HG03469 (cell line): Measurements from ENCODE around the gene CARHSP1.
"Not testable (repeated sequence)": the region's sequence is repeated elsewhere in the genome, so short reads cannot be mapped to it uniquely, and the experiment has no call there.

Source experiments
- ATAC-seq: cut with Tn5 transposase; IDR thresholded peaks from one replicate; pipeline ENCODE4 v1.9.1; 2021; ENCODE audit warnings: mild to moderate bottlenecking, moderate library complexity, moderate number of reproducible peaks; ENCODE audit not compliant: unreplicated experiment

The CARHSP1 gene

GRCh38 chr16:8868416-8869211 is at the start of gene CARHSP1:
TSS of gene CARHSP1 (minus strand) at chr16:8869006. CDS start at chr16:8859328, 9,678 bp downstream.
- peak; percentile 43 for ATAC-seq

DNA sequence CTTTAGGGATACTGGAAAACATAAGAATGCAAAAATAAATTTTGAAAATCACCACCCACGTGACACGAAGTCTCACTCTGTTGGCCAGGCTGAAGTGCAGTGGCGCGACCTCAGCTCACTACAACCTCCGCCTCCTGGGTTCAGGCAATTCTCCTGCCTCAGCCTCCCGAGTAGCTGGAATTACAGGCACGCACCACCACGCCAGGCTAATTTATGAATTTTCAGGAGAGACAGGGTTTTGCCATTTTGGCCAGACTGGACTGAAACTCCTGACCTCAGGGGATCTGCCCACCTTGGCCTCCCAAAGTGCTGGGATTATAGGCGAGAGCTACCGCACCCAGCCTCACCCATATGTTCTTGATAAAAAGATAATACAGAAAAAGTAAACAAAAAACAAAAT is 48.5 kb upstream of the CARHSP1 start:
- ATAC-seq, result not testable (repeated sequence)

GRCh38 chr16:8916541-8917225 is 47.9 kb upstream of the CARHSP1 start:
- no peak for ATAC-seq

- no peak for ATAC-seq
These were observed 47.0 kb upstream of the CARHSP1 start for GRCh38 chr16:8915722-8916301.

GRCh38 chr16:8914098-8914497 is 45.3 kb upstream of the CARHSP1 start:
- ATAC-seq, result no peak

DNA sequence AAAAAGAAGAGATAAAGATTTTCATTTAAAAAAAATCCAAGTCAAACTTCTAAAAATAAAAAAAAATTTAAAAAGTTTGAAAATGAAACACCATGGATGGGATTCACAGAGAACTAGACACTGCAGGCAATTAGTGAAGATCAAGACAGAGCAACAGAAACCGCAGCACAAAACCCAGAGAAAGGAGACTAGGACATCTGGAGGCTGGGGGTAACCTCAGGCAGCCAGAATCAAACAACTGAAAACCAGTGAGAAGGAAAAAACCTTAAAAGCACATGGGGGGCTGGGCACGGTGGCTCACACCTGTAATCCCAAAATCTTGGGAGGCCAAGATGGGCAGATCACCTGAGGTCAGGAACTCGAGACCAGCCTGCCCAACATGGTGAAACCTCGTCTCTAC is 44.0 kb upstream of the CARHSP1 start:
- ATAC-seq, result no peak

DNA sequence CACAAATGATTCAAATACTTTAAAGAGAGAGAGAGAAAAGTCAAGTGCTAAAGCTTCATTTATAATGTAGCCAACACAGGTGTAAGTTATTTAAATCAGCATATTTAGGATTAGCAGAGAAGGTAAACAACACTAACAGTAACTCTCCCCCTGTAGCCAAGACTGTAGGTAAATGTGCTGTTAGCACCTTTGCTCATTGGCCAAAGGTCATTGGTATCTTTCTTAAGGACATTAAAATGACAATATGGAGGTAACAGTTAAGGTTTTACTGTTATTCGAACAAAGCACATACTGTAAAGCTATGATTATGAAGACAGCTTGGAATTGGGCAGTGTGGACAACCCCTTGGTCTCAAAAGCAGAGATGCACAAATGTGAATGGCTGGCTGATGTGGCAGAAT is 42.0 kb upstream of the CARHSP1 start:
- ATAC-seq, result no peak

DNA sequence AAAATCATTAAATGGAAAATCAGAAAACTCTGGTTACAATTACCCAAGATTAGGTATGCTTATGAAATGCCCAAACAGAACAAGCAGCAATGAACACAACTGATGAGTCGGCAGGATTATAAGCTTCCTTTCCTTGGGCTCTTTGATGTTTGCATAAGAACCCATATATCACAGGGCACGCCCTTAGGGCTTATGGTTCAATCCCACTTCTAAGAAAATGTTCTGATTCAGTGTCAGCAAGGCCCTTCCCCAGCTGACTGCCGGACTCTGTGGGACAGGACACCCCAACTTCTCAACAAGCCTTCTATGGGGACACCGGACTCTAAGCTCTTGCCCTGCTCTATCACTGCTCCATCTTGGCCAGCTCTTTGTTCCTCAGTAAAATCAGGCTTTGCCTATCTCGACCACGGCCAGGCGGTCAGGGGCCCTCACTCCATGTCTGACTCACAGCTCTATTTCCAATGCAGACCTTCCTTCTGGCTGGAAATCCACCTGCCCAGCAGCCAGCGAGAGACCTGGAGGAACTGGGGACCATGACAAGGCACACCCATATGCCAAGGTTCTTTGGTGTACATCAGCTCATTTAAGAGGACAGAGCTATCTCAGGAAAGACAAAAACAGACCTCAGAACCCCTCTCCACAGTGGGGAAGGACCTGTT is 40.1 kb upstream of the CARHSP1 start:
- no peak for ATAC-seq

DNA sequence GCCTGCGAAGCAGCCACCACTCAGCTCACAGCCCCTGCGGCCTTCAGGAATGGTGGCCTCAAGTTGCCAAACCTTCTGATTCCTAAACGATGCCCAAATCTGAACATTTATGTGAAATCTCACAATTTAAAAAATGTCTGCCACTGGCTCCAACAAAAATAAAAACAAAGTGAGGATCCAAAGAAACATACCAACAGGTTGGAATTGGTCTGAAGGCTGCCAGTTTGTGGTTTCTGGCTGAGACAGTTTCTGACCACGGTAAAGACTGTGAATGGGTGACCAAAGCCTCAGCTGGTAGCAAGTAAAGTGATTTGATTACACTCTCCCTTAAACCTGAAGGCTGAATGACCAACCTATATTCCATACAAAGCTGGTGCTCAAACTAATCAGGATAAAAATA is 38.3 kb upstream of the CARHSP1 start:
- ATAC-seq, result no peak

DNA sequence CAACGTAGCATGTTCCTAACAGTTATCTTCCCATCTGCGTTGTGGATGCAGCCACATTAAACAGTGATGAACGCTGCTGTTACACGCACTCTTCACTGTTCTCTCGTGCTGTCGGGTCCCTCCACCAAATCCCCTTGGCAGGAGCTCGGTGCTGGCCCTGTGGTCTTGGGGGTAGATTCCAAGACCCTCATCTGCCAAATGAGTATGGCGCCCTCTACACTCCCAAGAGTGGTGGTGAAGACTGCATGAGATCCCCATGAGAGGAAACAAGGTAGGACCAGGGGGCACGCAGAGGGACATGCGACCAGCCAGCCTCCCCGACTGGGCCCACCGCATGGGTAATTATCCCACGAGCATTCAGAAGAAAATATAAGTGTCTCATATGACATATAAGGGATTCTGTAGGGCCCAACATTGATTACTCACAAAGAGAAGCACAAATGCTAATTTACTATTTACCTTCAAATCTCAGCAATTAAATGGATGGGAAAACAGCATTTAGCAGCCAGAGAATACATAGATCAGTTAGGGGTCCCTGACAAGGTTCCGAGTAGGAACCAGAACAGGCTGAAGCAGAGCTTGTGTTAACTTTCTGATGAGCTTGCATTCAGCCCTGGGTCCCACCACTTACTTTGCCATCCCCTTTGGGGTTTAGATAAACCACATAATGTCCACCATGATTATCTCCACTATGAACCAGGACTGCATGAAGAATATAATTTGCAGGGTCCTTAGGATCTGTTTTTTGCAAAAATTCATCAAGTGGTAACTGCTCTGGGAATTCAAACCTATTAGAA is 37.2 kb upstream of the CARHSP1 start:
- no peak for ATAC-seq

GRCh38 chr16:8905168-8905762 is 36.5 kb upstream of the CARHSP1 start:
- no peak for ATAC-seq

- ATAC-seq, result no peak
These were observed 35.2 kb upstream of the CARHSP1 start for GRCh38 chr16:8904018-8904430.

GRCh38 chr16:8903004-8903403 is 34.2 kb upstream of the CARHSP1 start:
- ATAC-seq, result no peak

GRCh38 chr16:8901320-8901861 is 32.6 kb upstream of the CARHSP1 start:
- ATAC-seq, result no peak

- no peak for ATAC-seq
These were observed 31.5 kb upstream of the CARHSP1 start for GRCh38 chr16:8900343-8900742.

GRCh38 chr16:8899709-8900317 is 31.0 kb upstream of the CARHSP1 start:
- no peak for ATAC-seq

DNA sequence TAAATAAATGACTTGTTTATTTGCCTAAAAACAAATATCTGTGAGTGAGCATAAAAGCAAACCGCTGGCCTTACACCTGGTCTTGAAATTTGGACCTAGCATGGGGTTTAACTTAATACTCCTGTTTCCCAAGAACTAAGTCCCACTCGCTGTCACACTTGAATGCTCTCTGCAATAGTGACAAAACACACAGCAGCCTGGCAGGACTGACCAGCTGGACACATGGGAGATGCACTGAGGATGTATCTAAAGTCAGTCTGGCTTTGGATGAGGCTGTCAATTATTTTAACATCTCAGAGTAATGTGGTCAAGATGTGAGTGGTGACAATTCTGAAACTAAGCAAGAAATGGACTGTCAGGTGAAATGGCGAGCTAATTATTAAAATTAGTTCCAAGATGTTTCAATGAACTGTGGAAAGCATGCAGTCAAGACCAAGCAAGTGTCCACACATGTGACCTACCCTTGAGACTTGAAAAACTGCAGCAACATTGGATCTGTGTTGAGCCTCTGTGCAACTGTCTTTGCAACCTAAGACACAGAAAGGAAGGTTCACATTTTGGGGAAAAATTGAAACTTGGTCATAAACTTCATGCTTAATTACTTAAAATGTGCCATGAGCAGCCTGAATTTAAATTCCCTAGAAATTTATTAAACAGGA is 30.0 kb upstream of the CARHSP1 start:
- ATAC-seq, result no peak

- no peak for ATAC-seq
These were observed 26.0 kb upstream of the CARHSP1 start for GRCh38 chr16:8894736-8895334.
